Measurements from ENCODE around the gene C16orf54.

DNA sequence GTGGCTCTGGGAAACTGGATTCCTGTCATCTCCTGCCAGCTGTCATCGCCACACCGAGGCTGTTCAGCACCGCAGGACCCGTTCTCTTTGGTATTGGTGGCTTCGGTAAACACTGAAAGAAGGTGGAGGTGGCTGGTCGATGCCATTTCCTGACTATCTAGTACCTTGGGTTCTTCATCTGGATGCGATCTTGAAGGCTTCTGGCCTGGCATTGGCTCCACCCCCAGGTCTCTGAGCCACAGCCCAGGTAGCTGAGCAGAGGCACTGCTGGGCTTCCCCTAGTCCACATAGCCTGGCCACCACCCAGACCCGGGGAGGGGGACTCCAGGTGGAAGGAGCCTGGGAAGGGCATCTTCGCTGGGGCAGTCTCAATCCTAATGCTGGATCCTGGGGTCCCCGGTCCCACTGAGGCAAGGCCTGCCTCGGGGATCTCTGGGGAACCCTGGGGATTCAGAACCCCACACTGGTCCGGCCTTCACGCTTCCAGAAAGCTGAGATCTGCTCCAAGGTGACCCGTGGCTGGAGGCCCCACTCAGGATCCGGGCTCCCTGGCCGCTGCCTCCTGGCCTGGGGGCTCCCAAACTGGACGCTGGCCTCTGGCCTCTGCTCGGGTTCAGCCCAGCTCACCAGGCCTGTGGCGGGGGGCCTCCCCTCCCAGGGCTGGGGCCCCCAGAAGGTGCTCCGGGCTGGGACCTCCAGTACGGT lies 1.8 kb downstream of the C16orf54 start:
- TF ChIP-seq GATA2 (IDR thresholded peaks at IDR 0.05; ENCODE audit: low read depth, low read length) (no peak), GATA3 (IDR thresholded peaks at IDR 0.05; ENCODE audit: low read depth, low read length) (no peak)

Data from SH-SY5Y (cell line).